ENCODE data around the gene STX18. TPM values are rescaled to one million over a fixed set of nuclear protein-coding genes. Genes with fewer than 3 reads are reported as not detected.

The STX18 gene
- total and polyA plus RNA-seq, 10 of the 15 experiments (the other 5 are each of a cell fraction or from before 2014, with no cell fraction given): 8.2 to 46.6 (median 31.1) TPM

- Histone ChIP-seq H3K4me2 (ENCODE audit: control insufficient read depth, insufficient read depth) (peak within 1 kb of the TSS; percentile 33; the same call in 1 of the 2 replicates), H3K79me2 (ENCODE audit: control insufficient read depth, insufficient read depth, low read length) (no peaks in the 10 kb centered on the region), H3K9me3 (replicated peaks; ENCODE audit: control insufficient read depth, insufficient read depth, low read length) (no peaks in the 10 kb centered on the region), H3K27me3 (replicated peaks in 1 of 2; ENCODE audit: control insufficient read depth in 2 of 2, insufficient read depth in 2 of 2, low read length in 1 of 2) (peaks cover 5 to 10% of the 10 kb centered on the region in 2 experiments), H3K27ac (ENCODE audit: control insufficient read depth, insufficient read depth) (no peak within 1 kb of the TSS), H2AFZ (ENCODE audit: control insufficient read depth, low read depth, low read length) (no peak within 1 kb of the TSS), H3K4me3 (no peak within 1 kb of the TSS), H3K4me1 (ENCODE audit: control insufficient read depth, insufficient read depth, low read length) (no peaks in the 10 kb centered on the region), H3K36me3 (ENCODE audit: control insufficient read depth in 2 of 2, insufficient read depth in 2 of 2, low read length in 1 of 2) (no peaks in the 10 kb centered on the region), H4K20me1 (ENCODE audit: control insufficient read depth, insufficient read depth) (no peaks in the 10 kb centered on the region), H3K9ac (ENCODE audit: control insufficient read depth, insufficient read depth, low read length) (no peak within 1 kb of the TSS)
- TF ChIP-seq PBX3 (IDR thresholded peaks at IDR 0.05; ENCODE audit: insufficient replicate concordance, low read depth, low read length): no peak
- peak; percentile 49 for TF ChIP-seq HDAC6 (IDR thresholded peaks at IDR 0.05; ENCODE audit: unreplicated experiment)
- TF ChIP-seq SIX5 (IDR thresholded peaks at IDR 0.05; ENCODE audit: low read depth, low read length, severe bottlenecking): no peak
- no peak for TF ChIP-seq BMI1 (IDR thresholded peaks at IDR 0.05; ENCODE audit: borderline replicate concordance)
- TF ChIP-seq USF2 (IDR thresholded peaks at IDR 0.05; ENCODE audit: borderline replicate concordance, low read depth, low read length): no peak
- TF ChIP-seq REST (IDR thresholded peaks at IDR 0.05; ENCODE audit: low read depth, low read length): no peak
- TF ChIP-seq ZBTB11 (CRISPR knock-in tag; IDR thresholded peaks at IDR 0.05): no peak
- SMC1A ChIA-PET (ENCODE audit: uncharacterized antibody, unreplicated experiment): no interaction called here
- CTCF ChIA-PET: no interaction called here
- in situ Hi-C loops (cut with MboI): no loop called here
- no TSS peak for BruUV-seq (replicated peaks)
- WGBS (ENCODE audit: insufficient coverage, insufficient replicate concordance, low lambda C conversion rate, missing lambda C conversion rate): 9% methylated on average over 56 of the region's 87 CpGs
- no peak for FAIRE-seq
- POLR2A ChIA-PET: no interaction called here
- no peak for DNase-seq (ENCODE audit: low read depth, low spot score)
- RAD21 ChIA-PET (ENCODE audit: unreplicated experiment): no interaction called here
- no peak; the same call in 1 of the 3 replicates for ATAC-seq
- intact Hi-C loops (cut with micrococcal nuclease; ENCODE audit: unreplicated experiment): no loop called here
Measured at GRCh38 chr4:4386736-4387392, 155.0 kb downstream of the STX18 start, which contains the start of gene NSG1. TSS of gene NSG1 (plus strand) at chr4:4387102. CDS start at chr4:4387630, 528 bp downstream.
